Raji (cell line): Measurements from ENCODE around the gene STK35.

ENCODE experiments used
- POLR2A ChIP-seq: IDR thresholded peaks from 2 replicates; pipeline ENCODE4 v1.6.1; 2011; ENCODE audit warnings: low read depth, low read length, control low read depth; ENCODE audit not compliant: insufficient read depth

The STK35 gene

GRCh38 chr20:2101057-2101864, at the start of gene STK35:
TSS of gene STK35 (plus strand) at chr20:2101827. CDS start at chr20:2101882, 55 bp downstream.
- no peak for TF ChIP-seq POLR2A

- TF ChIP-seq POLR2A: no peak
These were observed 49.7 kb upstream of the STK35 start for GRCh38 chr20:2051946-2052345.

DNA sequence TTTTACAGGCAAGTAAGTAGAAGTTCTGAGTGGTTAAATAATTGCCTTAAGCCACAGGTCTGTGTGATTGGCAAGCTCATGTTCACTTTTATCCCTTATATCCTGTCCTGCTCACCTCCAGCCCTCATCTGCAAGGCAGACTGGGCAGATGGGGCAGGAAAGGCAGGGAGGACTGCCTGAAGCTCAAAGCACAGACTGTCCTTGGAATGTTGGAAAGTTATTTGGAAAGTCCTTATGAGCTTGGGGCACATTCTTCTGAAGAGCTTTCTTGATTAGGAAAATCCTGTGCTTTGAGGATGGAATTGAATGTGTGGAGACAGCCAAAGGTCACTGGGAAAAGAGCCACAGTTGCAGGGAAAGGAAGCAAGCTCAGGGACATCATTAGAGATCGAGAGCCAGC, 48.9 kb upstream of the STK35 start:
- TF ChIP-seq POLR2A: no peak

DNA sequence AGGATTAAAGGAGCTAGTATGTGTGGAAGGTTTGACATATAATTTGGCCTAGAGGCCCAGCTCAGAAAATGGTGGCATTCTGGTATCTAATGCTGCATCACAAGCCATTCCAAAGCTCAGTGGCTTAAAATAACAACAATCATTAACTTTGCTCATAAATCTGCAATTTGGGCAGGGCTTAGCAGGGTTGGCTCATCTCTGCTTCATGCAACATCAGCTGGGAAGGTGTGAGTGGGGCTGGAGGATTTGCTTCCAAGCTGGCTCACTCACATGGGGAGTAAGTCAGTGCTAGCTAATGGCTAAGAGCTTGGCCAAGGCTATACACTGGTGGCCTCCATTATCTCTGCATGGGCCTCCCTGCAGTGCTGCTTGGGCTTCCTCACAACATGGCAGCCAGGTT, 48.0 kb upstream of the STK35 start:
- TF ChIP-seq POLR2A: no peak

GRCh38 chr20:2054911-2055310, 46.7 kb upstream of the STK35 start:
- no peak for TF ChIP-seq POLR2A

GRCh38 chr20:2059411-2059810, 42.2 kb upstream of the STK35 start:
- TF ChIP-seq POLR2A: no peak

GRCh38 chr20:2065099-2065498, 36.5 kb upstream of the STK35 start:
- TF ChIP-seq POLR2A: no peak

DNA sequence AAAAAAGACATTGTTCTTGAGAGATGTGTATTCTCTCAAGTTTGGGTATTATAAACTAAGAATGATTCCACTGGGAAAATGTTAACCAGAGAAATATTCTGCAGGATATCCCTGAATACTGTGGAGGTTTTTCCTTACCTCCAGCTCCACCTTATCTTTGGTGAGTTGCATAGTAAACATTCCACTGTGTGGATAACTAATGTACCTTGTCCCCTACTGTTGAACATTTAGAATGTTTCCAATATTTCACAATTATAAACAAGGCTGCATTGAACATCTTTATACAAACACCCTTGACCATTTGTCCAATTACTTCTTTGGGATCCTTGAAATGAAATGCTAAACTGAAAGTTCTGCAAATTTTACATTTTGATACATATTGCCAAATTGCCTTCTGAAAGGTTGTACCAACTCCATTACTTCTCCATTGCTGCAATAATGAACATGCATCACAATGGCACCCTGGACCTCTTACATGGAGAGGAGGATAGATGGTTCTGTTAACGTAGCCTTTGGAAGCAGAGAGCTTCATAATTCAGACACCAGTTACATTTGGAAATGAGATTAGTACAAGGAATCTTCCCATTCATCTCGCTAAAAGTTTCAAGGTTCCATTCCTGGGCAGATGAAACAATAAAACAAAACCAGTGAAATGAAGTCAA, 35.0 kb upstream of the STK35 start:
- no peak for TF ChIP-seq POLR2A

DNA sequence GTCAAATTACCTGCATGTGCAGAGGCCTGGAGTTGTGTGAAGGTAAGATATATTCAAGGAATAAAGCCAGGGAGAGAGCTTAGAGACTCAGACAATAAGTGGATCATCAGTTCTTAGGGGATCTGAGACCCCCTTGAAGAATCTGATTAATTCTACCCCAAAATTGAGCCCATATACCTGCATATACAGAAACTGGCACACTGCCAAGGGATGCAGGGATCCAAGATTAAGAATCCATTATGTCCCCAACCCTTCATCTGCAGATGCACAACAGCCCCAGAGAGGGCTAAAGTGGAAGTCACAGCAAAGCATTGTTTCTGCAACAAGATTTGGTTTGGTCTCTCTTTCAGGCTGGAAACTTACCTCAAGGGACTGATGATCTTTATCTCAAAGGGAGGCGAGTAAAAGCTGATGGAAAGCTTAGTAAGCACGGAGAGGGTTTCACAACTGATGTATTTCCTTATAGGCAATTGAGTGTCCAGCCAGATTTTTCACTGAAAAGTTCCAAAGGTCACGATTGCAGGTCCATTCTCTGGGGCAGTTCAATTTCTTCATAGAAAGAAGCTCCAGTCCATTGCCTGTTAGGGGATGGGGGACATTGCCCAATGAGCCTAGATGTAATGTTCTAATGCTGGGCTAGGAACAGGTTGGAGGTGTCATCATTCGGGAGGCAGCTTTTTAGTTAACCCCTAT, 20.9 kb upstream of the STK35 start:
- no peak for TF ChIP-seq POLR2A

DNA sequence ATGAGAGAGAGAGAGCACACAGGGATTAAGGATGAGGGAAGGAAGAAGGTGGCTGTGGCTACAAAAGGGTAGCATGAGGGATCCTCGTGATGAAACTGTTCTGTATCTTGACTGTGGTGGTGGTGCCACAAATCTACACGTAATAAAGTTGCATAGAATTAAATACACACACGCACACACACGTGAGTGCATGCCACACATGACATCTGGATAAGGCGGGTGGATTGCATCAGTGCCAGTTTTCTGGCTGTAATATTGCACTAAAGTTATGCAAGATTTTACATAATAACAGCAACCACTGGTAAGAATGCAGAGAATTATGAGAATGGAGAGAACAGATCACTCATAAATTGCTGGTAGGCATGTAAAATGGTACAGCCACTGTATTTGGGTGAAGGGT, 16.9 kb upstream of the STK35 start:
- no peak for TF ChIP-seq POLR2A

- TF ChIP-seq POLR2A: no peak
These were observed 15.2 kb upstream of the STK35 start for GRCh38 chr20:2086177-2086979.

DNA sequence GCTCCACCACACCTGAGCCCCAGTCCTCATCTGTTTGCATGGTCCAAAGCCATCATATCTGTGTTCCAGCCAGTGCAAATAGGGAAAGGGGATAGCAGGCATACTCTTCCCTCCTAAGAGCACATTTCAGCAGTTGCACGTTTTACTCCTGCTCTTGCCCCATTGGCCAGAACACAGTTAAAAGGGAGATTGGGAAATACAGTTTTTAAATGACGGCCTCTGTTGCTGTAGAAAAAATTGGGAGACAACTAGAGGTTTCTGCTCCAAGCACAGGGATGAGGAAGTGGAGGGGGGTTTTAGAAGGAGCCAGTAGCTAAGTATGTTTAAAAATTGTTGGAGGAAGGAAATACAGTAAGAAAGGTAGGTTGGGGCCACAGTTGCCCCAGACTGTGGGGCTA, 14.6 kb upstream of the STK35 start:
- TF ChIP-seq POLR2A: no peak

DNA sequence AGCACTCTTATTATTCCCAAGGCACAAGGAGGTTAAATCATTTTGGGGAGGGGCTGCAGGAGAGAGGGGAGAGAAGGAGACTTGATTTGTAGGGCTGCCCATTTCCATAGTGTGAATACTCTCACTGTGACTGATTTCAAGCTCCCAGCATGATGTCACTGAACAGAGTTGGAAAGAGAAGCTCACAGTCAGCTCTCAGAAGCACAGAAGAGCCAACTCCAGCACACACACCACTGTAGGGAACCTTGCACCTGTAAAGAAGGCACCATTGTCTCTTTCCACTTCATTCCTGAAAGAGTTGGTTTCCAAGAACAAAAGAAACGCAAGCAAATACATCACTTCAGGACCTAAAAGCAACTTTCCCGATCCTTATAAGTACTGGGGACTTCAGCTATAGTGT, 12.7 kb upstream of the STK35 start:
- TF ChIP-seq POLR2A: no peak

DNA sequence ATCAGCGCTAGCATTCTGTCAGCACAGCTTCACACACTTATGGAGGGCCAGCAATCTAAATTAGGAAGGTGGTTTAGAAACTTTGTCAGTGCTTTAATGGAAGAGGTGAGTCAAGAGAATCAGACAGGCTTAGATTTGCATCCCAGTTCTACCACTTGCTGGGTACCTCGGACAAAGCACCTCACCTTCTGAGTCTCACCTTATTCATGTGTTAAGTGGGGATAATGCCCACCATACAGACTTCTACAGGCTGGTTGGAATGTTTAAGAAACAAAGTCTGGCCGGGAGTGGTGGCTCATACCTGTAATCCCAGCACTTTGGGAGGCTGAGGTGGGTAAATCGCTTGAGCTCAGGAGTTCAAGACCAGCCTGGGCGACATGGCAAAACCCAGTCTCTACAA, 12.2 kb upstream of the STK35 start:
- TF ChIP-seq POLR2A: no peak

DNA sequence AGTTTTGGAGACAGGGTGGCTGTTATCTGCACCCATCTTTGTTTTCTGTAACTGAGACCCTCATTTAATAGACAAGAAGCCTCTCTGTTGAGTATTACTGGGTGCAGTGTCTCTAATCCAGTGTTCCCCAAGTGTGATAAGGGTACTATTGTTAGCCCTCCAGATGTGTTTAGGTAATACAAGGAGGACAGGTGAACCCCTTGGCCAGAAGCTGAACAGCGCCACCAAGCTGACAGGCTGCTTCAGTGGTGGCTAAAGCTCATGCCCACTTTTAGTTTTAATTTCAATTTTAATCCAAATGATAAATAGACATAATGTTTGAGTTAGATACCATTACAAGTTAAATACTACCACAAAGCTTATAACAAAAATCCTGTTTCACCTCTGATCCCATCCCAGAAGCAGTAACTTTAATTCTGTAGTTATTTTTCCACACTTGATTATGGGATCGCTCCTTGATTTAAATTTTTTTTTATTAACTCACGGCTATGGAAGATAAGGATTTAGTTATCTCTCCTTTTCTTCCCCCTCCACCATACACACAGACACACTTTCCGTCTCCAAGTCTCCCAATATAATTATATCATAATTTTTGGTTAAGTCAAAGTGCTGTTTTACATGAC, 8.4 kb upstream of the STK35 start:
- no peak for TF ChIP-seq POLR2A
